Measurements from ENCODE around the gene USPL1.

GRCh38 chr13:30600496-30600895 is 17.2 kb upstream of the USPL1 start:
- TF ChIP-seq ZNF544 (tag by site-specific recombination; IDR thresholded peaks at IDR 0.05): no peak
- no peak for TF ChIP-seq ZNF324 (tag by site-specific recombination; IDR thresholded peaks at IDR 0.05)
- no peak for TF ChIP-seq ZNF16 (tag by site-specific recombination; IDR thresholded peaks at IDR 0.05; ENCODE audit: low read depth)
- TF ChIP-seq CTCF (tag by site-specific recombination; IDR thresholded peaks at IDR 0.05): no peak
- no peak for TF ChIP-seq ZNF777 (tag by site-specific recombination; IDR thresholded peaks at IDR 0.05; ENCODE audit: borderline replicate concordance)
- TF ChIP-seq ZNF274 (IDR thresholded peaks at IDR 0.05; ENCODE audit: low read length): no peak
- no peak for TF ChIP-seq ZNF274 (tag by site-specific recombination; IDR thresholded peaks at IDR 0.05; ENCODE audit: borderline replicate concordance)
- no peak for TF ChIP-seq ZNF426 (tag by site-specific recombination; IDR thresholded peaks at IDR 0.05)
- no peak for TF ChIP-seq YY1 (tag by site-specific recombination; IDR thresholded peaks at IDR 0.05)
